Hepatocyte (in vitro differentiated cells): ENCODE measurements around the gene RUVBL2. TPM values are rescaled to one million over a fixed set of nuclear protein-coding genes. Genes with fewer than 3 reads are reported as not detected.

ENCODE experiments used
- DNase-seq: peaks from one replicate; pipeline ENCODE4 v3.0.0-alpha.2; 2016; ENCODE audit warnings: low spot score
- H2AFZ ChIP-seq: fragments of 200-600 bp; sonication (generic); 2 replicates; pipeline ENCODE4 v1.6.0; 2016; ENCODE audit warnings: antibody characterized with exemption, mild to moderate bottlenecking
- H3K27ac ChIP-seq: fragments of 200-600 bp; sonication (generic); 2 replicates; pipeline ENCODE4 v1.5.1; 2016; ENCODE audit warnings: mild to moderate bottlenecking
- H3K27me3 ChIP-seq: fragments of 200-600 bp; sonication (generic); 2 replicates; pipeline ENCODE4 v1.6.1; 2016
- H3K36me3 ChIP-seq: fragments of 200-600 bp; sonication (generic); replicated peaks from 2 replicates; pipeline ENCODE4 v1.5.1; 2016; ENCODE audit warnings: low read depth; ENCODE audit not compliant: insufficient read depth
- H3K4me1 ChIP-seq: fragments of 200-600 bp; sonication (generic); 2 replicates; pipeline ENCODE4 v1.5.1; 2016; ENCODE audit warnings: mild to moderate bottlenecking, moderate library complexity; ENCODE audit not compliant: insufficient read depth
- H3K4me2 ChIP-seq: fragments of 200-600 bp; sonication (generic); 2 replicates; pipeline ENCODE4 v1.6.0; 2016
- H3K4me3 ChIP-seq: fragments of 200-600 bp; sonication (generic); 2 replicates; pipeline ENCODE4 v1.5.1; 2016; ENCODE audit warnings: mild to moderate bottlenecking
- H3K79me2 ChIP-seq: fragments of 200-600 bp; sonication (generic); 2 replicates; pipeline ENCODE4 v1.6.0; 2017; ENCODE audit warnings: mild to moderate bottlenecking
- H3K9me2 ChIP-seq: fragments of 200-600 bp; sonication (generic); replicated peaks from 2 replicates; pipeline ENCODE4 v1.6.0; 2017; ENCODE audit warnings: mild to moderate bottlenecking; ENCODE audit not compliant: insufficient read depth
- H3K9me3 ChIP-seq: fragments of 200-600 bp; sonication (generic); 2 replicates; pipeline ENCODE4 v1.5.1; 2016; ENCODE audit warnings: low read depth, mild to moderate bottlenecking
- H4K20me1 ChIP-seq: fragments of 200-600 bp; sonication (generic); 2 replicates; pipeline ENCODE4 v1.6.0; 2016; ENCODE audit warnings: mild to moderate bottlenecking; ENCODE audit not compliant: insufficient read depth, poor library complexity, severe bottlenecking
- EZH2 ChIP-seq: fragments of 200-600 bp; sonication (generic); IDR thresholded peaks from 2 replicates; pipeline ENCODE4 v1.6.1; 2016; ENCODE audit warnings: antibody characterized with exemption, mild to moderate bottlenecking, borderline replicate concordance
- EZH2phosphoT487 ChIP-seq: fragments of 200-600 bp; sonication (generic); IDR thresholded peaks from one replicate; pipeline ENCODE4 v1.6.1; 2018; ENCODE audit warnings: antibody characterized with exemption, mild to moderate bottlenecking, low read depth, moderate library complexity; ENCODE audit not compliant: unreplicated experiment, severe bottlenecking
- WGBS: methylation state at CpG from one replicate; pipeline ENCODE4 v1.1.6; 2016; ENCODE audit warnings: low lambda C conversion rate; ENCODE audit errors: missing lambda C conversion rate; 5-methylcytosine and 5-hydroxymethylcytosine counted together
- polyA plus RNA-seq: library from polyadenylated mRNA; unstranded; fragments of >200 nt; fragmentation: Nextera tagmentation; extraction: Ambion mirVana; gene quantifications from 2 replicates; pipeline ENCODE4 v1.2.1, GENCODE V29; 2016
- total RNA-seq: library from RNA; depleted of rRNA; stranded (reverse); fragments of >200 nt; gene quantifications from 2 replicates; pipeline ENCODE4 v1.2.3, GENCODE V29; 2014
- TF ChIP-seq, protein P1 (sequence below): fragments of 200-600 bp; sonication (generic); IDR thresholded peaks from 2 replicates; pipeline ENCODE4 v1.5.1; 2016; ENCODE audit warnings: antibody characterized with exemption, mild to moderate bottlenecking; ENCODE audit not compliant: poor library complexity

RUVBL2 gene
- total and polyA plus RNA-seq, 2 experiments from 2014 or later: 72.1 to 84.9 TPM

GRCh38 chr19:48970923-48971395 is 22.7 kb upstream of the RUVBL2 start:
- H4K20me1 ChIP-seq: peaks cover 14% of the 10 kb centered on the region
- H3K27me3 ChIP-seq: no peaks in the 10 kb centered on the region
- H3K4me2 ChIP-seq: no peak overlapping the region
- DNase-seq: peak; percentile 93
- 28% methylated on average over 19 of the region's 19 CpGs for WGBS
- no peak overlapping the region for H2AFZ ChIP-seq
- H3K27ac ChIP-seq: no peak overlapping the region
- no peaks in the 10 kb centered on the region for H3K9me2 ChIP-seq
- H3K9me3 ChIP-seq: no peaks in the 10 kb centered on the region
- H3K4me3 ChIP-seq: no peak overlapping the region
- no peak for TF ChIP-seq EZH2phosphoT487
- TF ChIP-seq, protein P1, sequence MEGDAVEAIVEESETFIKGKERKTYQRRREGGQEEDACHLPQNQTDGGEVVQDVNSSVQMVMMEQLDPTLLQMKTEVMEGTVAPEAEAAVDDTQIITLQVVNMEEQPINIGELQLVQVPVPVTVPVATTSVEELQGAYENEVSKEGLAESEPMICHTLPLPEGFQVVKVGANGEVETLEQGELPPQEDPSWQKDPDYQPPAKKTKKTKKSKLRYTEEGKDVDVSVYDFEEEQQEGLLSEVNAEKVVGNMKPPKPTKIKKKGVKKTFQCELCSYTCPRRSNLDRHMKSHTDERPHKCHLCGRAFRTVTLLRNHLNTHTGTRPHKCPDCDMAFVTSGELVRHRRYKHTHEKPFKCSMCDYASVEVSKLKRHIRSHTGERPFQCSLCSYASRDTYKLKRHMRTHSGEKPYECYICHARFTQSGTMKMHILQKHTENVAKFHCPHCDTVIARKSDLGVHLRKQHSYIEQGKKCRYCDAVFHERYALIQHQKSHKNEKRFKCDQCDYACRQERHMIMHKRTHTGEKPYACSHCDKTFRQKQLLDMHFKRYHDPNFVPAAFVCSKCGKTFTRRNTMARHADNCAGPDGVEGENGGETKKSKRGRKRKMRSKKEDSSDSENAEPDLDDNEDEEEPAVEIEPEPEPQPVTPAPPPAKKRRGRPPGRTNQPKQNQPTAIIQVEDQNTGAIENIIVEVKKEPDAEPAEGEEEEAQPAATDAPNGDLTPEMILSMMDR: peak; percentile 92
- no peaks in the 10 kb centered on the region for H3K4me1 ChIP-seq
- peaks cover 13% of the 10 kb centered on the region for H3K79me2 ChIP-seq
- H3K36me3 ChIP-seq: no peaks in the 10 kb centered on the region

GRCh38 chr19:48975947-48976847 is 17.5 kb upstream of the RUVBL2 start:
- no peak overlapping the region for H3K27ac ChIP-seq
- H3K4me2 ChIP-seq: no peak overlapping the region
- no peak overlapping the region for H2AFZ ChIP-seq
- H3K9me2 ChIP-seq: no peaks in the 10 kb centered on the region
- no peak for DNase-seq
- 92% methylated on average over 13 of the region's 13 CpGs for WGBS
- no peaks in the 10 kb centered on the region for H3K4me1 ChIP-seq
- no peak overlapping the region for H3K4me3 ChIP-seq
- no peaks in the 10 kb centered on the region for H3K36me3 ChIP-seq
- TF ChIP-seq EZH2 (no peak), EZH2phosphoT487 (no peak)
- TF ChIP-seq, protein P1: no peak
- no peaks in the 10 kb centered on the region for H3K79me2 ChIP-seq
- H4K20me1 ChIP-seq: no peaks in the 10 kb centered on the region
- no peaks in the 10 kb centered on the region for H3K27me3 ChIP-seq
- H3K9me3 ChIP-seq: no peaks in the 10 kb centered on the region

GRCh38 chr19:48977061-48977460 is 16.6 kb upstream of the RUVBL2 start:
- TF ChIP-seq EZH2phosphoT487 (no peak), EZH2 (no peak)
- TF ChIP-seq, protein P1: no peak
- H3K79me2 ChIP-seq: no peaks in the 10 kb centered on the region
- H3K27me3 ChIP-seq: no peaks in the 10 kb centered on the region
- no peaks in the 10 kb centered on the region for H3K9me2 ChIP-seq
- H3K4me2 ChIP-seq: no peak overlapping the region
- H4K20me1 ChIP-seq: no peaks in the 10 kb centered on the region
- no peak overlapping the region for H3K27ac ChIP-seq
- no peaks in the 10 kb centered on the region for H3K4me1 ChIP-seq
- H3K36me3 ChIP-seq: no peaks in the 10 kb centered on the region
- no peak overlapping the region for H2AFZ ChIP-seq
- DNase-seq: no peak
- H3K9me3 ChIP-seq: no peaks in the 10 kb centered on the region
- 100% methylated on average over 2 of the region's 2 CpGs for WGBS
- H3K4me3 ChIP-seq: no peak overlapping the region
